Measurements from ENCODE around the gene S100G.

- TF ChIP-seq CTCF (IDR thresholded peaks at IDR 0.05; ENCODE audit: borderline replicate concordance, extremely low read depth, low read length, poor library complexity, severe bottlenecking) (no peak), EZH2 (IDR thresholded peaks at IDR 0.05; ENCODE audit: borderline replicate concordance, low read depth, low read length, severe bottlenecking) (no peak)
Measured at GRCh38 chrX:16661495-16661894, 11.5 kb downstream of the S100G start.

Measured in DND-41 (cell line).